Mesenchymal stem cell (in vitro differentiated cells and primary cell): Measurements from ENCODE around the gene PER2.
"Not testable (repeated sequence)": the region's sequence is repeated elsewhere in the genome, so short reads cannot be mapped to it uniquely, and the experiment has no call there.

Source experiments
- DNase-seq: peaks from one replicate; pipeline ENCODE4 v3.0.0-alpha.2; 2013
- H2AFZ ChIP-seq: one replicate; pipeline ENCODE4 v1.6.1; 2013; ENCODE audit warnings: low read depth, mild to moderate bottlenecking, control low read depth, inconsistent platforms, low read length, moderate library complexity
- H2AK5ac ChIP-seq: 2 replicates; pipeline ENCODE4 v1.6.1; 2013; ENCODE audit warnings: low read length, moderate library complexity, mild to moderate bottlenecking, inconsistent platforms; ENCODE audit not compliant: severe bottlenecking
- H2BK120ac ChIP-seq: one replicate; pipeline ENCODE4 v1.6.1; 2013; ENCODE audit warnings: low read depth, mild to moderate bottlenecking, inconsistent platforms, low read length, moderate library complexity
- H2BK12ac ChIP-seq, 2 experiments: one replicate each; pipeline ENCODE4 v1.6.1; 2013; ENCODE audit warnings: inconsistent platforms in 2 of 2, low read length in 2 of 2, mild to moderate bottlenecking in 2 of 2, moderate library complexity in 2 of 2, control low read depth in 1 of 2
- H2BK15ac ChIP-seq: one replicate; pipeline ENCODE4 v1.6.1; 2013; ENCODE audit warnings: mild to moderate bottlenecking, low read depth, inconsistent platforms; ENCODE audit not compliant: poor library complexity, severe bottlenecking
- H2BK5ac ChIP-seq: 2 replicates; pipeline ENCODE4 v1.6.1; 2013; ENCODE audit warnings: low read depth, mild to moderate bottlenecking, low read length, control low read depth, inconsistent platforms; ENCODE audit not compliant: poor library complexity, severe bottlenecking
- H3K14ac ChIP-seq, 2 experiments: one replicate each; pipeline ENCODE4 v1.6.1; 2013; ENCODE audit warnings: inconsistent platforms in 2 of 2, low read length in 2 of 2, control low read depth in 1 of 2, mild to moderate bottlenecking in 1 of 2, moderate library complexity in 1 of 2
- H3K18ac ChIP-seq, 2 experiments: one replicate each; pipeline ENCODE4 v1.6.1; 2013; ENCODE audit warnings: inconsistent platforms in 2 of 2, low read length in 2 of 2, control low read depth in 1 of 2, low read depth in 1 of 2, mild to moderate bottlenecking in 1 of 2
- H3K23ac ChIP-seq, 2 experiments: one replicate each; pipeline ENCODE4 v1.6.1; 2013; ENCODE audit warnings: inconsistent platforms in 2 of 2, low read length in 2 of 2, mild to moderate bottlenecking in 2 of 2, moderate library complexity in 2 of 2, control low read depth in 1 of 2
- H3K27ac ChIP-seq: 2 replicates; pipeline ENCODE4 v1.5.1; 2013; ENCODE audit warnings: mild to moderate bottlenecking, moderate library complexity, low read length, control low read depth, inconsistent platforms; ENCODE audit not compliant: poor library complexity, severe bottlenecking
- H3K27me3 ChIP-seq, 2 experiments: 2 replicates each; pipeline versions ENCODE4 v1.6.1 to v1.7.0; 2013; ENCODE audit warnings: low read length in 2 of 2, mild to moderate bottlenecking in 2 of 2, moderate library complexity in 2 of 2, control low read depth in 1 of 2, inconsistent platforms in 1 of 2; ENCODE audit not compliant: control insufficient read depth in 1 of 2, insufficient read depth in 1 of 2
- H3K36me3 ChIP-seq, 2 experiments: 2 replicates each; pipeline versions ENCODE4 v1.6.1 to v1.7.0; 2013; ENCODE audit warnings: low read length in 2 of 2, control low read depth in 1 of 2, inconsistent platforms in 1 of 2, low read depth in 1 of 2, mild to moderate bottlenecking in 1 of 2; ENCODE audit not compliant: insufficient read depth in 2 of 2, control insufficient read depth in 1 of 2
- H3K4ac ChIP-seq, 2 experiments: one replicate each; pipeline ENCODE4 v1.6.1; 2013; ENCODE audit warnings: inconsistent platforms in 2 of 2, low read length in 2 of 2, mild to moderate bottlenecking in 2 of 2, moderate library complexity in 2 of 2, control low read depth in 1 of 2, low read depth in 1 of 2
- H3K4me1 ChIP-seq: 2 replicates; pipeline ENCODE4 v1.6.1; 2013; ENCODE audit warnings: low read depth, low read length, control low read depth; ENCODE audit not compliant: control insufficient read depth, insufficient read depth
- H3K4me2 ChIP-seq: 2 replicates; pipeline ENCODE4 v1.6.1; 2013; ENCODE audit warnings: low read length, mild to moderate bottlenecking, inconsistent platforms; ENCODE audit not compliant: poor library complexity, severe bottlenecking
- H3K4me3 ChIP-seq, 2 experiments: 2 replicates each; pipeline versions ENCODE4 v1.5.1 to v1.7.0; 2013; ENCODE audit warnings: low read length in 2 of 2, mild to moderate bottlenecking in 2 of 2, control low read depth in 1 of 2, low read depth in 1 of 2; ENCODE audit not compliant: insufficient read depth in 1 of 2
- H3K79me1 ChIP-seq: replicated peaks from 2 replicates; pipeline ENCODE4 v1.6.1; 2013; ENCODE audit warnings: mild to moderate bottlenecking, control low read depth, low read length, inconsistent platforms; ENCODE audit not compliant: poor library complexity, severe bottlenecking
- H3K9ac ChIP-seq: 2 replicates; pipeline ENCODE4 v1.7.0; 2013; ENCODE audit warnings: mild to moderate bottlenecking, low read length, moderate library complexity
- H3K9me3 ChIP-seq: 2 replicates; pipeline ENCODE4 v1.7.0; 2013; ENCODE audit warnings: mild to moderate bottlenecking, low read length; ENCODE audit not compliant: control insufficient read depth
- H4K8ac ChIP-seq: one replicate; pipeline ENCODE4 v1.6.1; 2013; ENCODE audit warnings: inconsistent platforms, mild to moderate bottlenecking, low read length, moderate library complexity
- H4K91ac ChIP-seq: one replicate; pipeline ENCODE4 v1.6.1; 2013; ENCODE audit warnings: mild to moderate bottlenecking, low read length, inconsistent platforms
- WGBS: methylation state at CpG from one replicate; pipeline ENCODE4 v1.1.7; 2013; ENCODE audit warnings: mixed read lengths; 5-methylcytosine and 5-hydroxymethylcytosine counted together

PER2 gene

DNA sequence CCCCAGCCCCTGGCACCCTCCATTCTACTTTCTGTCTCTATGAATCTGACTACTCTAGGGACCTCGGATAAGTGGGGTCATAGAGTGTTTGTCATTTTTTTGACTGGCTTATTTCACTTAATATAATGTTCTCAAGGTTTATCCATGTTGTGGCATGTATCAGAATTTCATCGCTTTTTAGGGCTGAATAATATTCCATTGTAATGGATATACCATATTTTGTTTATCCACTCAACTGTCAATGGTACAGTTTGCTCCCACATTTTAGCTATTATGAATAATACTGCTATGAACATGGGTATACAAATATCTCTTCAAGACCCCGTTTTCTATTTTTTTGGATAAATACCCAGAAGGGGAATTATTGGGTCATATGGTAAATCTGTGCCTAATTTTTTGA, 39.3 kb upstream of the PER2 start:
- Histone ChIP-seq H3K4me1 (no peaks in the 10 kb centered on the region), H3K27me3 (no peaks in the 10 kb centered on the region), H3K9ac (no peak overlapping the region), H3K14ac (no peak overlapping the region), H3K4me3 (no peak overlapping the region), H3K79me1 (peaks cover 52% of the 10 kb centered on the region), H3K4ac (no peak overlapping the region), H3K36me3 (peaks cover 44 to 49% of the 10 kb centered on the region in 2 experiments), H2BK120ac (no peak overlapping the region), H2BK5ac (no peak overlapping the region), H2AFZ (no peak overlapping the region), H2AK5ac (no peak overlapping the region), H3K4me2 (no peak overlapping the region), H3K9me3 (no peaks in the 10 kb centered on the region), H3K23ac (no peak overlapping the region), H2BK12ac (no peak overlapping the region), H3K18ac (no peak overlapping the region), H4K8ac (no peak overlapping the region), H2BK15ac (no peak overlapping the region), H3K27ac (no peak overlapping the region), H4K91ac (no peak overlapping the region)
- no CpG with 5 or more reads among the region's 3 CpGs for WGBS
- no peak for DNase-seq

DNA sequence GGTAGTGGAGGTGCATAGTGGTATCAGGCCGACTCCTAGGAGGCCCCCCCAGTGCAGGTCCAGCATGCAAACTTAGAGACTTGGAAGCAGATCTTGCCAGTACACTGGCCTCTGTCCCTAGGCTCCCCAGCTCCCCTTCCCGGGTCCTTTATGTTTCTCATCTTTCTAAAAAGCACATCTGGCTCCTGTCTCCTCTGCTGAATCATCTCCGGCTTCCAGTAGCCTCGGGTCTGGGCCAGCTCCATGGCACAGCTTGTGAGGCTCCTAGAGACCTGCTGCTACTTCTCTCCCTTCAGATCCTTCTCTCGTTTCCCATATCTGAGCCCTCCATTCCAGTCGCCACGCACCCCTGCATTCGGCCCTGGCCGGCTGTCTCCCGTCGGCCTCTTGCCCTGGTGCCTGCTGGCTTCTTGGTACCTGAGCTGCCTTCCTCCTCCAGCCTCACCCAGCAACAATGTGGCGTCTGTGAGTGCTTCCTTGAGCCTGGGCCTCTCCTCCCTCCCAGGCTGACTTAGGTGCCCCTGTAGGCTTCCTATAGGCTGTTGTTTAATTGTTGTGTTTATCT, 38.5 kb upstream of the PER2 start:
- DNase-seq = no peak
- no peak overlapping the region for H4K91ac ChIP-seq
- H3K79me1 ChIP-seq = peaks cover 52% of the 10 kb centered on the region
- no peak overlapping the region for H2BK120ac ChIP-seq
- no peak overlapping the region for H2AFZ ChIP-seq
- H3K23ac ChIP-seq = no peak overlapping the region
- no peak overlapping the region for H2BK15ac ChIP-seq
- no peak overlapping the region for H3K18ac ChIP-seq
- no peak overlapping the region for H3K4me2 ChIP-seq
- H4K8ac ChIP-seq = no peak overlapping the region
- H3K4me3 ChIP-seq = no peak overlapping the region
- H3K27me3 ChIP-seq = no peaks in the 10 kb centered on the region
- H3K14ac ChIP-seq = no peak overlapping the region
- no peaks in the 10 kb centered on the region for H3K9me3 ChIP-seq
- 94% methylated on average over 11 of the region's 12 CpGs for WGBS
- peaks cover 3% of the 10 kb centered on the region for H3K4me1 ChIP-seq
- H2BK12ac ChIP-seq = no peak overlapping the region
- no peak overlapping the region for H3K4ac ChIP-seq
- H3K36me3 ChIP-seq = peaks cover 44 to 49% of the 10 kb centered on the region in 2 experiments
- H2AK5ac ChIP-seq = no peak overlapping the region
- no peak overlapping the region for H2BK5ac ChIP-seq
- H3K27ac ChIP-seq = no peak overlapping the region
- H3K9ac ChIP-seq = no peak overlapping the region

DNA sequence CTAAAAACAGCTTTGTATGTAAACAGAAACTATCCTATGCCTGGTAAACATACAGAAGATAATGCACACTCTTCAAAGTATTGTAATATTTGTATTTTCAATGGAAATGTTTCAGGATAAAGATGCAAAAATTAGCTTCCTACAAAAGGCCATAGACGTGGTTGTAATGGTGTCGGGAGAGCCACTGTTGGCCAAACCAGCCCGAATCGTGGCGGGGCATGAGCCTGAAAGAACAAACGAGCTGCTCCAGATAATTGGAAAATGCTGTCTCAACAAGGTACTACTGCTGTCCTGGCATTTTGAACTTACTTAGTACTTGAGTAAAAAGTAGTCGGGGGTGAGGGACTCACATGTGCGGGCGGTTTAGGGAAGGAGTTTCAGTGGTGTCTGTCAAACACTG, 37.3 kb upstream of the PER2 start:
- Histone ChIP-seq H2BK5ac (no peak overlapping the region), H4K91ac (no peak overlapping the region), H2BK15ac (no peak overlapping the region), H3K36me3 (peaks cover 41 to 46% of the 10 kb centered on the region in 2 experiments), H3K4me1 (peaks cover 10% of the 10 kb centered on the region), H3K4me3 (no peak overlapping the region), H3K27me3 (no peaks in the 10 kb centered on the region), H3K4ac (no peak overlapping the region), H3K14ac (no peak overlapping the region), H2AK5ac (no peak overlapping the region), H3K9me3 (no peaks in the 10 kb centered on the region), H3K4me2 (no peak overlapping the region), H3K27ac (no peak overlapping the region), H3K79me1 (peaks cover 53% of the 10 kb centered on the region), H3K9ac (no peak overlapping the region), H2BK120ac (no peak overlapping the region), H4K8ac (no peak overlapping the region), H3K23ac (no peak overlapping the region), H3K18ac (no peak overlapping the region), H2BK12ac (no peak overlapping the region), H2AFZ (no peak overlapping the region)
- DNase-seq = no peak
- 95% methylated on average over 7 of the region's 9 CpGs for WGBS

DNA sequence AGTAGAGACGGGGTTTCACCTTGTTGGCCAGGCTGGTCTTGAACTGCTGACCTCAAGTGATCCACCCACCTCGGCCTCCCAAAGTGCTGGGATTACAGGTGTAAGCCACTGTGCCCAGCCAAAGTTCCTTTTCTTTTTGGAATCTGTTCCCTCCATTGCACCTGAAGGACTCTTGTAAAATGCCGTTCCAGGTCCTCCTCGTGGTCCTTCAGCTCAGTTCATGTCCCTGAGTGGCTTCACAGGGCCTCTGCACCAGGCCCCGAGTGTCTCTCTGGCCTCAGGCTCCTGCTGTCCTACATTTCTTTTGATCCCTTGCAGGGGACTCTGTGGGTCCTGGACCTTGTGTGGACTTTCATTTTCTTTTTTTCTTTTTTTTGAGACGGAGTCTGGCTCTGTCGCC, 35.8 kb upstream of the PER2 start:
- peaks cover 45% of the 10 kb centered on the region for H3K79me1 ChIP-seq
- H2AFZ ChIP-seq, DNase-seq, H3K4me3 ChIP-seq, H3K9ac ChIP-seq, H3K4me2 ChIP-seq, H3K27ac ChIP-seq, H2BK120ac ChIP-seq, H3K4ac ChIP-seq, H2AK5ac ChIP-seq, H2BK5ac ChIP-seq, H4K8ac ChIP-seq, H4K91ac ChIP-seq, H3K27me3 ChIP-seq, H3K18ac ChIP-seq, H3K23ac ChIP-seq, H2BK15ac ChIP-seq, H2BK12ac ChIP-seq, H3K9me3 ChIP-seq, H3K14ac ChIP-seq: not testable (repeated sequence)
- WGBS = 97% methylated on average over 7 of the region's 7 CpGs
- H3K36me3 ChIP-seq = peaks cover 32 to 33% of the 10 kb centered on the region in 2 experiments
- H3K4me1 ChIP-seq = peaks cover 14% of the 10 kb centered on the region
